Islet precursor cell (in vitro differentiated cells): ENCODE measurements around the gene ZNF224.
A peak's percentile ranks its signal among the peaks of the same experiment; 100 is the strongest.
"Not testable (repeated sequence)": the region's sequence is repeated elsewhere in the genome, so short reads cannot be mapped to it uniquely, and the experiment has no call there.

Source experiments
- DNase-seq: peaks from one replicate; pipeline ENCODE4 v3.0.0-alpha.2; 2018

Gene ZNF224

DNA sequence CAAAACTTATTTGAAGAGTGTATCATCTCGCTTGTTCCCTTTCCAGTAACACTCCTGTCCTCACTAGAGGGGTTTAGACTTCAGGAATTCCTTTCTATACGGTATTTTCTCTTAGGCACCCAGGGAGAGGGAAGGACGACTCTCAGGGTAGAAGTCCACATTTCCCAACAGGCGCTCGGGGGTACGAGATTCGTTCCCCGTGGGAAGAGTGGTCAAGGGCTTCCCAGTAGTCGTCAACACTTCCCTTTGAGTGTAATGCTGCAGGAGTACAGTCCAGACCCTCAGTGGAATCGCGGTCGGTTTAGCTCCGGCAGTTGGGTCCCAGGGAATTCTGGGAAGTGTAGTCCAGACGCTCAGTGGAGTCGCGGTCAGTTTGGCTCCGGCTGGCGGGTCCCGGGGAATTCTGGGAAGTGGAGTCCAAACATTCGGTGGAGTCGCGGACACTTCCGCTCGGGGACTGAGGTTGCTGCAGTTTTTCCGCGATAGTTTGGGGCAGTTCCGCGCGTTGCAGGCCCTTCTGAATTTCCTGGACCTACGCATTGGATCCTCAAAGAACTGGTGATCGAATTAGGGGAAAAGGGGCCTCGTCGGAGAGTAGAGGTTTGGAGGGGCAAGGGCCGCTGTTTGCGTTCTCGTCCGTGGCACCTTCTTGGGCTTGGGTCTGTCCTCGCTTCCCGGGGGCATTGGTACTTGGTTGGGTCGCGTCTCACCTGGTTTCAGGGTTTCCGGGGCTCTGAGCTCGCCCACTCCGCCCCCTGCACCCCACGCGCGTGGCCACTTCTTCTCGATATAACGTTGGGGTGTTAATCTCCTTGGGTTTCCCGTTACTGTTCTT is at the start of gene ZNF224:
TSS of gene ZNF224 (plus strand) at position 431 of the 835 bp plus-strand sequence. CDS start 3,513 bp downstream, outside the sequence.
- peak; percentile 98 for DNase-seq

- no peak for DNase-seq
Observed at GRCh38 chr19:44050740-44051649, 43.2 kb upstream of the ZNF224 start.

DNA sequence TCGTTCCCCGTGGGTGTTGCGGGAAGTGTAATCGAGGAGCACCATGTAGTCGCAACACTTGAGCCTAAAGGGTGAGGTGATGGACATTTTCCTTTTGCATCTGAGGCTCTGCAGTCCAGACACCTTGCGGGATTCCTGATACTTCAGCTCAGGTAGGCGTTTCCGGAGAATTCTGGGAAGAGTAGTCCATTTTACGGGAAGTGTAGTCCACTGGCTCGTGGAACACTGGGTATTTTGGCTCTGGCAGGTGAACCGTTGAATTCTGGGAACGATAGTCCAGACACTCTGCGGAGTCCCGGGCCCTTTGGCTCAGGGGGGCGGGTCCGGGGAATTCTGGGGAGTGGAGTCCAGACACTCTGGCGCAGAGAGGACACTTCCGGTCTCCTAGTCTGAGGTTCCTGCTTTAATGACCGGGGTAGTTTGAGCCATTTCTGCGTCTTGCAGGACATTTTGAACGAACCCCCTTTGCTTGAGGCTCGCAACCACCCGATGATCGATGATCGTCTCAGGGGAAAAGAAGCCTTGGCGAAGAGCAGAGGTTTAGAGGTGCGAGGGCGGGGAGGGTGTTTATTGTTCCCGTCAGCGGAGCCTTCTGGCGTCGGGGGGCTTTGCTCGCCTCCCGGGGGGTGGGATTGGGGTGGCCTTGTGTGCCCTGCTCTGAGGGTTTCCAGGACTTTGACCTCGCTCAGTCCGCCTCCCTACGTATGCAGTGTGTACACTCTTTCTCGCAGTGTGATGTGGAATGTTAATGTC is 42.3 kb upstream of the ZNF224 start, which contains the start of gene ZNF223:
TSS of gene ZNF223 (plus strand) at position 387 of the 753 bp plus-strand sequence. CDS start 3,141 bp downstream, outside the sequence.
- DNase-seq, result peak; percentile 98

DNA sequence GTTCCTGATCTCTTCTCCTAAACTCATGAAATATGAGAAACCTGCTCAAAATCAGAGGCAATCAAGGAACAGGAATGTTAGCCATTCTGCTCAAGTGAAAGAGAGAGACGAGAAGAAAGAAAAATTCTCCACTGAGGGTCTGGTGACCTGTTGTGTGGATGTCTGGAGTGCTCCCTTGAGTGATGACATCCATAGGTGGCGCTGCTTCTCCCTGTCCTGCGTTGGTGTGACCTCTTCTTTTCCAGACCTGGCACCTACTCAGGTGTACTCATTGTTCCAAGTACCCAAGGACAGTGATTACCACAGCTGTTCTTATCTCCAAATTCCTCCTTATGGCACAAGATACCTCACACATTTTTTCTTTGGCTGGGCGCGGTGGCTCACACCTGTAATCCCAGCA is 38.3 kb upstream of the ZNF224 start:
- no peak for DNase-seq

- DNase-seq, result no peak
Observed at GRCh38 chr19:44059229-44059628, 34.9 kb upstream of the ZNF224 start.

DNA sequence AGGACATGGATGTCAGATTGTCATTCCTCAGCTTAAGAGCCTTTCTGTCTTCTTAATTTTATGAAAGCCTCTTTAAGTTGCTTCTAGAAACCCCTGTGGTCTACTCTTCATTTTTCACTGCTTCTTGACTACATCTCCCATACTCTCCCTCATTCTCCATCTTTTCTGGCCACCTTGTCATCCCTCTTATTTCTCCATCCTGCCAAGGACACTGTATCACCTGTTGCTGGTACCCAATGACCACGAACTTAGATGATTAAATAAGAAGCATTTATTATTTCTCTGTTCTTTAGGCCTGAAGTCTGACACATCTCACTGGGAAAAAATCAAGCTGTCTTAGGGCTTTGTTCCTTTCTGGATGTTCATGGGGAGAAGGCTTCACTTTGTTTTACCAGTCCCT is 33.1 kb upstream of the ZNF224 start:
- DNase-seq, result no peak

DNA sequence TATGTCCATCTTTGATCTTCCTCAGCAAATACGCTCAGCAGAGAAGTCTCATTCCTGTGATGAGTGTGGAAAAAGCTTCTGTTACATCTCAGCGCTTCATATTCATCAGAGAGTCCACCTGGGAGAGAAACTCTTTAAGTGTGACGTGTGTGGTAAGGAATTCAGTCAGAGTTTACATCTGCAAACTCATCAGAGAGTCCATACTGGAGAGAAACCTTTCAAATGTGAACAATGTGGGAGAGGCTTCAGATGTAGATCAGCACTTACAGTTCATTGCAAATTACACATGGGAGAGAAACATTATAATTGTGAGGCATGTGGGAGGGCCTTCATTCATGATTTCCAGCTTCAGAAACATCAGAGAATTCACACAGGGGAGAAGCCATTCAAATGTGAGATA is 27.9 kb upstream of the ZNF224 start:
- no peak for DNase-seq

- DNase-seq, result no peak
Observed at GRCh38 chr19:44069415-44069814, 24.7 kb upstream of the ZNF224 start.

DNA sequence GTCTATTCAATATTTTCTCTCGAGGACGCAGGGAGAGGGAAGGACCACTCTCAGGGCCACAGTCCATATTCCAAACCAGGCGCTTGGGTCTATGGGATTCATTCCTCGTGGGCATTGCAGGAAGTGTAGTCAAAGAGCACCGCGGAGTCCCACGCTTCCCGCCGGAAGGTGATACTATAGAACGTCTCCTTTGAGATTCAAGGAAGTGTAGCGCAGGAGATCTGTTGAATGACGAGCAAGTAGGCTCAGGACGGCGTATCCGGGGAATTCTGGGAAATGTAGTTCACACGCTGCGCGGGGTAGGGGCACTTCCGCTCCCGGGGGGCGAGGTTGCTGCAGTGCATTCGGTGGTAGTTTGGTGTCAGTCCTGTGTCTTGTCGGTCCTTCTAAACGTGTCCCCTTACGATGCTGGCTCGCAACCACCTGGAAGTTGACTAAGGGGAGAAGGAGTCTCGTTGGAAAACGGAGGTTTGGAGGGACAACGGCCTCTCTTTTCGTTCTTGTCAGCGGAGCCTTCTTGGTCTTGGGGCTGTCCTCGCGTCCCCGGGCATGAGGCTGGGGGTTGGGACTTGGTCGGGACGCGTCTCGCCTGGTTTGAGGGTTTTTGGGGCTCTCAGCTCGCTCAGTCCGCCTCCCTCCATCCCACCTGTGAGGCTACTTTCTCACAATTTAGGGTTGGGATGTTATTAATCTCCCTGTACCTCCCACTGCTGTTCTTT is 22.2 kb upstream of the ZNF224 start, which contains the start of gene ZNF284:
TSS of gene ZNF284 (plus strand) at position 336 of the 719 bp plus-strand sequence. CDS start 4,231 bp downstream, outside the sequence.
- DNase-seq, result peak; percentile 95

- no peak for DNase-seq
Observed at GRCh38 chr19:44072543-44073401, 21.4 kb upstream of the ZNF224 start.

DNA sequence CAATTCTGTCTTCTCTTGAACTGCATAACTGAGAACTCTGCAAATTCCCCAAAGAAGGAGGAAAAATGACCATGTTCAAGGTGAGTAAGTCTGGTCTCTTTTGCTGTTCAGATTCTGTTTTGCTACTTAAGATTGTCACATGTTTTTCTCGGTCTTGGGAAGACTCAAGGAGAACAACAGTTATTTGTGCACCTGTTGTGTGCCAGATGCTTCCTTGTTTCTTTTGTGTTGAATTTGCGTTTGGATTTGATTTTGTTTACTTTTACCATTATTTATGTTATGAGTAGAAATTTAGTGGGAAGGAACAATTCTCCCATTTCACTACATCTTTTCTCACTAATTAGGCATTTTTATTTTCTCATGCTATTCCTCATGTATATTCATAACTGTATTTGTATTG is 17.8 kb upstream of the ZNF224 start:
- no peak for DNase-seq

DNA sequence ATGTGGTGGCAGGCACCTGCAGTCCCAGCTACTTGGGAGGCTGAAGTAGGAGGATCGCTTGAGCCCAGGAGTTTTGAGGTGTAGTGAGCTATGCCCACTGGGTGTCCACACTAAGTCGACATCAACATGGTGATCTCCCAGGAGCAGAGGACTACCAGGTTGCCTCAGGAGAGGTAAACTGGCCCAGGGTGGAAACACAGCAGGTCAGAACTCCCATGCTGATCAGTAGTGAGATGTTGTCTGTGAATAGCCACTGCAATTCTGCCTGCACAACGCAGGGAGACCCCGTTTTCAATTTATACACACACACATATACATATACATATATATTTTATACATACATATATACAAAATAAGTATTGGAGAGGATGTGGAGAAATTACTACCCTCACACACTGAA is 2.1 kb upstream of the ZNF224 start:
- no peak for DNase-seq

GRCh38 chr19:44107751-44108150 is 13.6 kb downstream of the ZNF224 start:
- no peak for DNase-seq

GRCh38 chr19:44109458-44109857 is 15.3 kb downstream of the ZNF224 start:
- no peak for DNase-seq

- DNase-seq, result peak; percentile 95
Observed at GRCh38 chr19:44111910-44112463, 17.8 kb downstream of the ZNF224 start.

GRCh38 chr19:44112802-44113137 is 18.6 kb downstream of the ZNF224 start:
- no peak for DNase-seq

DNA sequence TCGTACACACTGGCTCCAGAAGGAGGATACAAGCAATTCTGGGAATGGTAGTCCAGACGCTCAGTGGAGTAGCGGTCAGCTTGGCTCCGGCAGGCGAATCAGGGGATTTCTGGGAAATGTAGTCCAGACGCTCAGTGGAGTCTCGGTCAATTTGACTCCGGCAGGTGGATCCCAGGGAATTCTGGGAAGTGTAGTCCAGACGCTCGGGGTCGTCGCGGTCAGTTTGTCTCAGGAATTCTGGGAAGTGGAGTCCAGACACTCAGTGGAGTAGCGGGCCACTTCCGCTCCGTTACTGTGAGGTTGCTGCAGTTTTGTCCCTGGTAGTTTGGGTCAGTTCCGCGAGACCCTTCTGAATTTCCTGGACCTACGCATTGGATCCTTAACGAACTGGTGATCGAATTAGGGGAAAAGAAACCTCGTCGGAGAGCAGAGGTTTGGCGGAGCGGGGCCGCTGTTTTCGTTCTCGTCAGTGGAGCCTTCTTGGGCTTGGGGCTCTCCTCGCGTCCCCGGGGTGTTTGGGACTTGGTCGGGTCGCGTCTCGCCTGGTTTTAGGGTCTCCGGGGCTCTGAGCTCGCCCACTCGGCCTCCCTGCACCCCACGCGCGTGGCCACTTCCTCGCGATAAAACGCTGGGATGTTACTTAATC is 19.1 kb downstream of the ZNF224 start, which contains the start of gene ZNF225:
TSS of gene ZNF225 (plus strand) at position 262 of the 646 bp plus-strand sequence. CDS start 2,429 bp downstream, outside the sequence.
- DNase-seq, result peak; percentile 99

DNA sequence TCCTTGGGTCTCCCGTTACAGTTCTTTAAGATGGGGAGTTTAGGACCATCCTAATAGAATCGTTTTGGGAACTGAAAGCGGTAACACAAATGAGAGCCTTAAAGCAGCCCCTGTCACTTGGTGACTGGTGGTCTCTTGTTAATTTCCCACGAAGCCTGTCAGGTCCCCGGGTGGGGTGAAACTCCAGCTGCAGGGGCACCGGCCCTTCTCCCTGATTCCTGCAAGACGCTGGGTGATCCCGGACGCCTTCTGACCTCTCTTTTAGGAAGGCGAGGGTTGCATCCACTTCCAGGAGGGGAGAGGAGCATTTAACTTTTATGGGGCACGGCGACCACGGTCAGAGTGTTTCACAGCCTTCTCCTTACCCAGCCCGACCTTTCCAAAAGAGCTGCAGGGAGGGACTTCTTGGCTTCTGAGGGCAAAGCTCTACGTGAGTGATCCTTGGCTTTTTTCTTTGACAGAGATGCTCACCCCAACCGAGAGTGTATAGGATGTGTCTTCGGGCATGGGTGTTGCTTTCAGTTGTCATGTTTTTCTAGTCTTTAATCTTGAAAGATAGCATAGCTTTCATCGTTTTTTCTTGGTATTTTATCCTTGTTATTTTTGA is 19.7 kb downstream of the ZNF224 start:
- DNase-seq, result peak; percentile 54

DNA sequence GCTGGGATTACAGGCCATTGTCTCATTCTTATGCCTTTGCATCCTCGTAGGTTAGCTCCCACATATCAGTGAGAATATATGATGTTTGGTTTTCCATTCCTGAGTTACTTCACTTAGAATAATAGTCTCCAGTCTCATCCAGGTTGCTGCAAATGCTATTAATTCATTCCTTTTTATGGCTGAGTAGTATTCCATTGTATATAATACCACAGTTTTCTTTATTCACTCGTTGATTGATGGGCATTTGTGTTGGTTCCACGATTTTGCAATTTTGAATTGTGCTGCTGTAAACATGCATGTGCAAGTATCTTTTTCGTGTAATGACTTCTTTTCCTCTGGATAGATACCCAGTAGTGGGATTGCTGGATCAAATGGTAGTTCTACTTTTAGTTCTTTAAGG is 27.0 kb downstream of the ZNF224 start:
- DNase-seq, result not testable (repeated sequence)

DNA sequence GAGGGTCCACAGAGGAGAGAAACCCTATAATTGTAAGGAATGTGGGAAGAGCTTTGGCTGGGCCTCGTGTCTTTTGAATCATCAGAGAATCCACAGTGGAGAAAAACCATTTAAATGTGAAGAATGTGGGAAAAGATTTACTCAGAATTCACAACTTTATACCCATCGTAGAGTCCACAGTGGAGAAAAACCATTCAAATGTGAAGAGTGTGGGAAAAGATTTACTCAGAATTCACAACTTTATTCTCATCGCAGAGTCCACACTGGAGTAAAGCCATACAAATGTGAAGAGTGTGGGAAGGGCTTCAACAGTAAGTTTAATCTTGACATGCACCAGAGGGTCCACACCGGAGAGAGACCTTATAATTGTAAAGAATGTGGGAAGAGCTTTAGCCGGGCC is 37.8 kb downstream of the ZNF224 start:
- DNase-seq, result no peak
